Femur (tissue), 1 donor: Measurements from ENCODE around the gene CHCHD2.
"Not testable (repeated sequence)": the region's sequence is repeated elsewhere in the genome, so short reads cannot be mapped to it uniquely, and the experiment has no call there.

Source experiments
- DNase-seq: peaks from one replicate; pipeline ENCODE4 v3.0.0-alpha.2; 2017

The CHCHD2 gene

GRCh38 chr7:56081626-56082340, 24.5 kb downstream of the CHCHD2 start:
- DNase-seq = no peak

- not testable (repeated sequence) for DNase-seq
Measured at GRCh38 chr7:56080726-56081435, 25.4 kb downstream of the CHCHD2 start.

DNA sequence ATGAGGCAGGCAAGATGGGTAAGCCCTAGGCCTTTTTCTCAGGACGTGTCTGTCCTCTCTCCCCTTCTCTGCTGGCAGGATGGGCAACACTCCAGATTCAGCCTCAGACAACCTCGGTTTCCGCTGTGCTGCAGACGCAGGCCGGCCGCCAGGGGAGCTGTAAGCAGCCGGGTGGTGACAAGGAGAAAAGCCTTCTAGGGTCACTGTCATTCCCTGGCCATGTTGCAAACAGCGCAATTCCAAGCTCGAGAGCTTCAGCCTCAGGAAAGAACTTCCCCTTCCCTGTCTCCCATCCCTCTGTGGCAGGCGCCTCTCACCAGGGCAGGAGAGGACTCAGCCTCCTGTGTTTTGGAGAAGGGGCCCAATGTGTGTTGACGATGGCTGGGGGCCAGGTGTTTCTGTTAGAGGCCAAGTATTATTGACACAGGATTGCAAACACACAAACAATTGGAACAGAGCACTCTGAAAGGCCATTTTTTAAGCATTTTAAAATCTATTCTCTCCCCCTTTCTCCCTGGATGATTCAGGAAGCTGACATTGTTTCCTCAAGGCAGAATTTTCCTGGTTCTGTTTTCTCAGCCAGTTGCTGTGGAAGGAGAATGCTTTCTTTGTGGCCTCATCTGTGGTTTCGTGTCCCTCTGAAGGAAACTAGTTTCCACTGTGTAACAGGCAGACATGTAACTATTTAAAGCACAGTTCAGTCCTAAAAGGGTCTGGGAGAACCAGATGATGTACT, 26.7 kb downstream of the CHCHD2 start:
- peak; percentile 81 for DNase-seq

DNA sequence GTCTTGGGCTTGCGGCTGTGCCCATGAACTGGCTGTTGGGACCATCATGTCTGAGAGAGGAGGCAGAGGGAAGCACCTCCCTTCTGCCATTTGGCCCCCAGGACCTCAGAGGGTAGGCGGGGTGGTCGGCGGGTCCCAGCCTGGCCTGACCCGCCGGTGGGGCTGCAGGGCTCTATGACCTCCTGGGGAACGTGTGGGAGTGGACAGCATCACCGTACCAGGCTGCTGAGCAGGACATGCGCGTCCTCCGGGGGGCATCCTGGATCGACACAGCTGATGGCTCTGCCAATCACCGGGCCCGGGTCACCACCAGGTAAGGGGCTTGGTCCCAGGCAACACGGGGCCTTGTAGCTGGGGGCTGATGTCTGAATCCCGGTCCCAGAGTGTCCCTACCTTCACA, 28.1 kb downstream of the CHCHD2 start:
- no peak for DNase-seq

DNA sequence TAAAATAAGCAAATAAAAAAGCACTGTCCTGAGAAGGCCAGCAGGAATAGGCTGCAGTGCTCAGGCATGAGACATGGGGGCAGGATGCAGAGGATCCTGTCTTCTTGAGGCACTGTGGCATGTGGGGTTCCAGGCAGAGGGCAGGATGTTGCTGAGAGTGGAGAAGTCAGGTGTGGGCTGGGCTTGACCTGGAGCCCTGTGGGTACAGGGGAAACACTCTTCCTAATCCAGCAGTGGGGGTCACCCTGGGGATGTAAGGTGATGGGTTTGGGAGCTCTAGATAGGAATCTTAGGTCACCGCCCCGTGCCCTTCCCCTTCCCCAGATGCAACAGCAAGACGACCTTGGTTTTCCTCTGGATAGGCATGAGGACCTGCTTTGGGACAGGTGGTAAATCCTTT, 28.6 kb downstream of the CHCHD2 start:
- DNase-seq = no peak

DNA sequence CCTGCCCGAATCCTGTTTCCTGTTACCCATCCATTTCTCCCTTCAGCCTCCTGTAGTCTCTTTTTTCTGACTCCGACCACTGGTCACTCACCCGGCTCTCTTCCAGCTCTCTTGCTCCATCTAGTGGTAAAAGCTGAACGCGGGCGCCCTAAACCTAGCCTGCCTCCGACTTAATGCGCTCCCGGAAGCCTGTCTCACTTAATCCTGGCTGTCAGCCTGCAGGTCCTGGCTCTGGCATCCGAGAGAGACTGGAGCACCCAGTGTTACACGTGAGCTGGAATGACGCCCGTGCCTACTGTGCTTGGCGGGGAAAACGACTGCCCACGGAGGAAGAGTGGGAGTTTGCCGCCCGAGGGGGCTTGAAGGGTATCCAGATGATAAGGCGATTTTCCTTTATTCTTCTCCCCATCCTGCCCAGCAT, 31.9 kb downstream of the CHCHD2 start:
- peak; percentile 87 for DNase-seq

DNA sequence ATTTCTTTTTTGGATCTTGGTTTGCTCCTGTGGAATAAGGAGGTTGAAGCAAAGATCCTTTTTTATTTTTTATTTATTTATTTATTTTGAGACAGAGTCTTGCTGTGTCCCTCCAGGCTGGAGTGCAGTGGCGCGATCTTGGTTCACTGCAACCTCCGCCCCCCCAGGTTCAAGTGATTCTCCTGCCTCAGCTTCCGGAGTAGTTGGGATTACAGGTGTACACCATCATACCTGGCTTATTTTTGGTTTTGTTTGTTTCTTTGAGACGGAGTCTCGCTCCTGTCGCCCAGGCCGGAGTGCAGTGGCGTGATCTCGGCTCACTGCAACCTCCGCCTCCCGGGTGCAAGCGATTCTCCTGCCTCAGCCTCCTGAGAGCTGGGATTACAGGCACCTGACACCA, 39.9 kb downstream of the CHCHD2 start:
- not testable (repeated sequence) for DNase-seq

GRCh38 chr7:56063882-56064625, 42.2 kb downstream of the CHCHD2 start, which contains the start of gene SUMF2:
Gene SUMF2, plus strand, starts transcription at chr7:56064286. Its CDS starts 26 bp downstream, at chr7:56064312.
- peak; percentile 94 for DNase-seq

- DNase-seq = no peak
Measured at GRCh38 chr7:56063500-56063881, 42.8 kb downstream of the CHCHD2 start.

- no peak for DNase-seq
Measured at GRCh38 chr7:56062382-56062781, 43.9 kb downstream of the CHCHD2 start.

GRCh38 chr7:56053993-56054392, 52.3 kb downstream of the CHCHD2 start:
- DNase-seq = no peak

DNA sequence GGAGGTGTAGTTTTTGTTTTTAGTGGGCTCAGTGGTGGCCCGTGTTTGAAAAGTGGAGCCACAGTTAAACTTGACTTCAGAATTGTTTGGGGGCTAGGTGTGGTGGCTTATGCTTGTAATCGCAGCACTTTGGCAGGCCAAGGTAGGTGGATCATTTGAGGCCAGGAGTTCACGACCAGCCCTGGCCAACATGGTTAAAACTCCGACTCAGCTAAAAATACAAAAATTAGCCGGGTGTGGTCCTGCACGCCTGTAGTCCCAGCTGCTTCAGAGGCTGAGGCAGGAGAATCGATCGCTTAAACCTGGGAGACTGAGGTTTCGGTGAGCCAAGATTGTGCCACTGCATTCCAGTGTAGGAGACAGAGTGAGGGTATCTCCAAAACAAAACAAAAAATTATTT, 52.9 kb downstream of the CHCHD2 start:
- DNase-seq = no peak
